Breast epithelium (tissue), 3 donors: Measurements from ENCODE around the gene SELENOM.

Experiments used
- CTCF ChIP-seq, 3 donors: fragments of 450-650 bp; IDR thresholded peaks; one replicate each; pipeline ENCODE4 v1.5.1; 2016 to 2017; ENCODE audit warnings: antibody characterized with exemption in 3 of 3, mild to moderate bottlenecking in 3 of 3, moderate library complexity in 3 of 3
- POLR2A ChIP-seq: fragments of 450-650 bp; IDR thresholded peaks from one replicate; pipeline ENCODE4 v1.6.1; 2016; ENCODE audit warnings: antibody characterized with exemption, mild to moderate bottlenecking, moderate library complexity
- POLR2AphosphoS5 ChIP-seq, 3 donors: sonication (generic); formaldehyde crosslinking; IDR thresholded peaks; one replicate each; pipeline ENCODE4 v1.6.1; 2017; ENCODE audit warnings: antibody characterized with exemption in 3 of 3

GRCh38 chr22:31082606-31083376 is 24.6 kb downstream of the SELENOM start:
- TF ChIP-seq CTCF (IDR thresholded peaks at IDR 0.05) (peak in 1 of 3 donors; percentile 46), POLR2A (no peak), POLR2AphosphoS5 (IDR thresholded peaks at IDR 0.05) (peak in 1 of 3 donors; percentile 24)
